Measurements from ENCODE around the gene RTP2.

Gene RTP2

DNA sequence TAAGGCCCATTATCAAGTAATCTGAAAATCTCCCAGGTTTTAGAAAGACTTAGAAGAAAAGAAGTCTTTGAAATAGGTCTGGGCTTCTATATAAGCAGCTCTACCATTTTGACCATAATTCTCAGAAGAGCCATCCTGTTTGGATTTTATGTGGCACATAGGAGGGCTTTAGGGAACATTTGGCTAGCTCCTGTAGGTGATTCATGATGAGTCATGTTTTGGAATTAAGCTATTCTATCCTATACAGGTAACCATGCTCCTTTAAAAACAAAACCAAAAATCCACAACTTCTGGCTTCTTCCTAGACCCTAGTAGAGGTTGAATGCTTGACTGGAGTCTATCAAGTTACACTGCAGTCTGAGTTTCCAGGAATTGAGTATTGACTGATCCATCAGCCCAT is 41.1 kb downstream of the RTP2 start:
- Histone ChIP-seq H4K20me1 (ENCODE audit: insufficient read depth, low read length) (no peaks in the 10 kb centered on the region), H3K9me2 (replicated peaks; ENCODE audit: insufficient read depth, low read length) (no peaks in the 10 kb centered on the region), H3K9ac (ENCODE audit: low read length) (no peak overlapping the region), H3F3A (ENCODE audit: insufficient read depth, low read length) (no peaks in the 10 kb centered on the region), H3K27me3 (replicated peaks; ENCODE audit: insufficient read depth, low read length) (no peaks in the 10 kb centered on the region), H2AFZ (ENCODE audit: low read length) (no peak overlapping the region), H3K9me3 (replicated peaks; ENCODE audit: insufficient read depth, low read length) (no peaks in the 10 kb centered on the region), H3K36me3 (replicated peaks; ENCODE audit: insufficient read depth, low read length) (no peaks in the 10 kb centered on the region), H3K4me3 (ENCODE audit: low read length) (no peak overlapping the region), H3K4me1 (ENCODE audit: low read length) (peaks cover 7% of the 10 kb centered on the region), H3K79me2 (ENCODE audit: low read length) (no peaks in the 10 kb centered on the region), H3K27ac (ENCODE audit: low read length) (no peak overlapping the region), H3K4me2 (ENCODE audit: low read depth, low read length) (no peak overlapping the region)
- TF ChIP-seq, protein P1, sequence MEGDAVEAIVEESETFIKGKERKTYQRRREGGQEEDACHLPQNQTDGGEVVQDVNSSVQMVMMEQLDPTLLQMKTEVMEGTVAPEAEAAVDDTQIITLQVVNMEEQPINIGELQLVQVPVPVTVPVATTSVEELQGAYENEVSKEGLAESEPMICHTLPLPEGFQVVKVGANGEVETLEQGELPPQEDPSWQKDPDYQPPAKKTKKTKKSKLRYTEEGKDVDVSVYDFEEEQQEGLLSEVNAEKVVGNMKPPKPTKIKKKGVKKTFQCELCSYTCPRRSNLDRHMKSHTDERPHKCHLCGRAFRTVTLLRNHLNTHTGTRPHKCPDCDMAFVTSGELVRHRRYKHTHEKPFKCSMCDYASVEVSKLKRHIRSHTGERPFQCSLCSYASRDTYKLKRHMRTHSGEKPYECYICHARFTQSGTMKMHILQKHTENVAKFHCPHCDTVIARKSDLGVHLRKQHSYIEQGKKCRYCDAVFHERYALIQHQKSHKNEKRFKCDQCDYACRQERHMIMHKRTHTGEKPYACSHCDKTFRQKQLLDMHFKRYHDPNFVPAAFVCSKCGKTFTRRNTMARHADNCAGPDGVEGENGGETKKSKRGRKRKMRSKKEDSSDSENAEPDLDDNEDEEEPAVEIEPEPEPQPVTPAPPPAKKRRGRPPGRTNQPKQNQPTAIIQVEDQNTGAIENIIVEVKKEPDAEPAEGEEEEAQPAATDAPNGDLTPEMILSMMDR (IDR thresholded peaks at IDR 0.05; ENCODE audit: low read length): no peak
- TF ChIP-seq EZH2phosphoT487 (IDR thresholded peaks at IDR 0.05; ENCODE audit: low read length) (no peak), EZH2 (optimal IDR thresholded peaks at IDR 0.05; ENCODE audit: low read depth, low read length) (no peak)
- no peak for DNase-seq

DNA sequence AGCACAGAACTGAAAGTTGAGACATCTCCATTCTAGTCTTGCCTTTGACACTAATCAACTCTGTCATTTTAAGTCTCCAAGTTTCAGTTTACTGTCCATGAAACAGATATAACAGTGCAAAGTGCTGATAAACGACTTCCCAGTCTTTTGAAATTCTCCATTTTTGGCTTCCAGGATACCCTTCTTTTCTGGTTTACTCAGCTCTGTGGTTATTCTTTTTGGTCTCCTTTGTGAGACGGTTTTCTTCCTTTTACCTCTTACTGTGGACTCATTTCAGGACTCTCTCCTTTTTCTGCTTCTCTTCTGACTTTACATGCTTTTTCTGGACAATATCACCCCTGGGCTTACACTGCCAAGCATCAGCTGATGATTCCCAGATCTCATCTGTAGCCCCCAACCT is 51.1 kb downstream of the RTP2 start:
- Histone ChIP-seq H2AFZ (ENCODE audit: low read length) (no peak overlapping the region), H3K9me2 (replicated peaks; ENCODE audit: insufficient read depth, low read length) (no peaks in the 10 kb centered on the region), H3K27ac (ENCODE audit: low read length) (no peak overlapping the region), H3K4me2 (ENCODE audit: low read depth, low read length) (no peak overlapping the region), H3K36me3 (replicated peaks; ENCODE audit: insufficient read depth, low read length) (no peaks in the 10 kb centered on the region), H3K4me3 (ENCODE audit: low read length) (no peak overlapping the region), H3F3A (ENCODE audit: insufficient read depth, low read length) (peaks cover 20% of the 10 kb centered on the region), H3K27me3 (replicated peaks; ENCODE audit: insufficient read depth, low read length) (peaks cover 38% of the 10 kb centered on the region), H3K9ac (ENCODE audit: low read length) (no peak overlapping the region), H4K20me1 (ENCODE audit: insufficient read depth, low read length) (no peaks in the 10 kb centered on the region), H3K4me1 (ENCODE audit: low read length) (peaks cover 20% of the 10 kb centered on the region), H3K79me2 (ENCODE audit: low read length) (no peaks in the 10 kb centered on the region), H3K9me3 (replicated peaks; ENCODE audit: insufficient read depth, low read length) (no peaks in the 10 kb centered on the region)
- no peak for TF ChIP-seq EZH2phosphoT487 (IDR thresholded peaks at IDR 0.05; ENCODE audit: low read length)
- TF ChIP-seq EZH2 (optimal IDR thresholded peaks at IDR 0.05; ENCODE audit: low read depth, low read length): no peak
- TF ChIP-seq, protein P1 (IDR thresholded peaks at IDR 0.05; ENCODE audit: low read length): no peak
- DNase-seq: no peak

All from MM.1S (cell line).